K562 (cell line): ENCODE data around the gene MAMDC4. TPM values are rescaled to one million over a fixed set of nuclear protein-coding genes. Genes with fewer than 3 reads are reported as not detected.
A peak's percentile ranks its signal among the peaks of the same experiment; 100 is the strongest.

Source experiments
- ATF7 ChIP-seq: fragments of 450-650 bp; IDR thresholded peaks from 2 replicates; pipeline ENCODE4 v1.7.1; 2014; ENCODE audit warnings: mild to moderate bottlenecking, moderate library complexity
- BCL6 ChIP-seq: fragments of 250-450 bp; sonication (Bioruptor Pico); IDR thresholded peaks from 2 replicates; pipeline ENCODE4 v1.4.0; 2020
- BDP1 ChIP-seq: IDR thresholded peaks from 3 replicates; pipeline ENCODE4 v1.6.1; 2011; ENCODE audit not compliant: insufficient read length, insufficient read depth
- CTCF ChIP-seq, 3 experiments: IDR thresholded peaks in 2 of 3; conservative IDR thresholded peaks in 1 of 3; 2 replicates each; pipeline ENCODE4 v1.5.1; 2011 to 2012; ENCODE audit warnings: low read length in 3 of 3, mild to moderate bottlenecking in 3 of 3, control low read depth in 2 of 3, improper control_type of control experiment in 1 of 3, inconsistent platforms in 1 of 3, low read depth in 1 of 3, mixed read lengths in 1 of 3, moderate library complexity in 1 of 3; ENCODE audit not compliant: insufficient read depth in 2 of 3
- HEY1 ChIP-seq: fragments of 250-450 bp; sonication (Bioruptor Pico); IDR thresholded peaks from 2 replicates; pipeline ENCODE4 v1.5.0; 2020; ENCODE audit warnings: mild to moderate bottlenecking, moderate library complexity, borderline replicate concordance
- HMGN3 ChIP-seq: IDR thresholded peaks from 2 replicates; pipeline ENCODE4 v1.6.1; 2011; ENCODE audit warnings: borderline replicate concordance, low read depth, mild to moderate bottlenecking, mixed read lengths, low read length; ENCODE audit not compliant: insufficient read length; ENCODE audit errors: extremely low read depth
- L3MBTL2 ChIP-seq: fragments of 450-650 bp; IDR thresholded peaks from 2 replicates; pipeline ENCODE4 v1.6.1; 2016; ENCODE audit warnings: mild to moderate bottlenecking, moderate library complexity
- MCM5 ChIP-seq: fragments of 450-650 bp; IDR thresholded peaks from 2 replicates; pipeline ENCODE4 v1.6.1; 2016; ENCODE audit warnings: low read depth
- NCOA4 ChIP-seq: fragments of 450-650 bp; IDR thresholded peaks from 2 replicates; pipeline ENCODE4 v1.6.1; 2018; ENCODE audit warnings: mild to moderate bottlenecking; ENCODE audit not compliant: partially characterized antibody
- POLR2G ChIP-seq: fragments of 200-400 bp; formaldehyde crosslinking; IDR thresholded peaks from 2 replicates; pipeline ENCODE4 v1.6.1; 2017; ENCODE audit warnings: low read depth, mild to moderate bottlenecking, antibody characterized with exemption, low read length, moderate library complexity
- PTBP1 ChIP-seq: fragments of 200-400 bp; formaldehyde crosslinking; IDR thresholded peaks from 2 replicates; pipeline ENCODE4 v1.6.1; 2017; ENCODE audit warnings: low read depth, low read length
- RB1 ChIP-seq: fragments of 450-650 bp; IDR thresholded peaks from 2 replicates; pipeline ENCODE4 v1.6.1; 2017; ENCODE audit warnings: low read depth, mild to moderate bottlenecking
- RBBP5 ChIP-seq: fragments of 200-600 bp; sonication (generic); IDR thresholded peaks from 2 replicates; pipeline ENCODE4 v1.6.1; 2012; ENCODE audit warnings: borderline replicate concordance, mild to moderate bottlenecking, low read length, control low read depth, inconsistent platforms; ENCODE audit not compliant: insufficient read depth, poor library complexity, severe bottlenecking
- RCOR1 ChIP-seq, 2 experiments: IDR thresholded peaks; 2 replicates each; pipeline ENCODE4 v1.6.1; 2012; ENCODE audit warnings: low read depth in 2 of 2, low read length in 2 of 2, borderline replicate concordance in 1 of 2, improper control_type of control experiment in 1 of 2
- RFX5 ChIP-seq: IDR thresholded peaks from 2 replicates; pipeline ENCODE4 v1.6.1; 2011; ENCODE audit warnings: low read depth, mild to moderate bottlenecking, improper control_type of control experiment, low read length
- SAP30 ChIP-seq: fragments of 200-600 bp; sonication (generic); IDR thresholded peaks from 2 replicates; pipeline ENCODE4 v1.6.1; 2012; ENCODE audit warnings: borderline replicate concordance, low read depth, mild to moderate bottlenecking, moderate library complexity, low read length, control low read depth, inconsistent platforms; ENCODE audit not compliant: insufficient read depth, poor library complexity, severe bottlenecking
- VEZF1 ChIP-seq: fragments of 200-800 bp; sonication (Bioruptor generic); IDR thresholded peaks from 2 replicates; pipeline ENCODE4 v1.6.1; 2017; ENCODE audit warnings: missing genetic modification characterization, missing compliant biosample characterization
- ZNF639 ChIP-seq, 2 experiments: fragments of 200-800 bp in 1 of 2; sonication (Bioruptor generic) in 1 of 2; sonication (generic) in 1 of 2; formaldehyde crosslinking in 1 of 2; IDR thresholded peaks in 1 of 2; conservative IDR thresholded peaks in 1 of 2; 2 replicates each; pipeline versions ENCODE4 v1.5.0 to v1.6.1; 2016 to 2020; ENCODE audit warnings: missing compliant biosample characterization in 1 of 2, missing genetic modification characterization in 1 of 2, missing genetic modification reagents in 1 of 2
- ZNF75A ChIP-seq: fragments of 450-650 bp; formaldehyde crosslinking; IDR thresholded peaks from 2 replicates; pipeline ENCODE4 v1.4.0; 2020; ENCODE audit warnings: mild to moderate bottlenecking
- polyA plus RNA-seq, 8 experiments: library from polyadenylated mRNA; depleted of rRNA in 4 of 8; stranded (reverse) in 5 of 8; unstranded in 3 of 8; fragments of >200 nt; fragmentation: Nextera tagmentation in 2 of 8; fragmentation: Illumina TruSeq in 1 of 8; extraction: Ambion mirVana in 2 of 8; extraction: Trizol in 1 of 8; gene quantifications; 2 replicates each; pipeline versions ENCODE4 v1.2.1 to v1.2.3, GENCODE V29; 2011 to 2014; ENCODE audit warnings: inconsistent platforms in 1 of 8, missing spikeins in 1 of 8
- total RNA-seq, 7 experiments: library from RNA; depleted of rRNA in 6 of 7; stranded (reverse); fragments of >200 nt in 6 of 7; fragmentation: Illumina TruSeq in 2 of 7; extraction: Trizol in 2 of 7; gene quantifications; 2 replicates each; pipeline versions ENCODE4 v1.2.1 to v1.2.3, GENCODE V29; 2011 to 2021; ENCODE audit warnings: low replicate concordance in 1 of 7
- TF ChIP-seq, protein P1 (sequence below), 2 experiments: IDR thresholded peaks; 2 replicates each; pipeline ENCODE4 v1.6.1; 2011; ENCODE audit warnings: borderline replicate concordance in 1 of 2, control low read depth in 1 of 2, low read depth in 1 of 2, low read length in 1 of 2, mild to moderate bottlenecking in 1 of 2, mixed read lengths in 1 of 2, moderate library complexity in 1 of 2; ENCODE audit not compliant: insufficient read depth in 1 of 2, insufficient read length in 1 of 2, poor library complexity in 1 of 2, severe bottlenecking in 1 of 2; ENCODE audit errors: extremely low read depth in 1 of 2

The MAMDC4 gene
- total and polyA plus RNA-seq, 9 of the 15 experiments (the other 6 are each of a cell fraction or from before 2014, with no cell fraction given): 0.03 to 10.8 (median 1.5) TPM

DNA sequence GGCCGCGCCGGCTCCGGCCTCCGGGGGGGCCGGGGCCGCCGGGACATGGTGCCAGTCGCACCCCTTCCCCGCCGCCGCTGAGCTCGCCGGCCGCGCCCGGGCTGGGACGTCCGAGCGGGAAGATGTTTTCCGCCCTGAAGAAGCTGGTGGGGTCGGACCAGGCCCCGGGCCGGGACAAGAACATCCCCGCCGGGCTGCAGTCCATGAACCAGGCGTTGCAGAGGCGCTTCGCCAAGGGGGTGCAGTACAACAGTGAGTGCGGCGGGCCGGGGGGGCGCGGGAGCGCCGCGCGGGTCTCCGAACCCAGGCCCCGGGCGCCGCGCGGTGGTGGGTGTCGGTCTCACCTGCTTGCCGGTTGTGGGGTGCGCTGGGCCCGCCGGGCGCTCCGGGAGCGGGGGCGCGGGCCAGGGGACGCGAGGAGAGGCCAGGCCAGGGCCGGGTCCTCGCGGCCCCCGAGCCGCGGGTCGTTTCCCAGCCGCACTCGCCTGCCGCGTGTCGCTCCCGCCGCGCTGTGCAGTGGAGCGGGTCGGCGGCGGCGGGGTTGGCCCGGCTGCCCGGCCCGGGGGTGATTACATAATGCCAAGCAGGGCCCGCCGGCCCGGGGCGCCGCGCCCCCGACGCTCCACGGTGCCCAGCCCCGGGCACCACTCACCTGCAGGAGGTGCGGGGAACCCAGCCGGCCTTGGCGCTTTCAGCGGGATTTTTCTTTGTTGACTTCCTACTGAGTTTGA lies 43.9 kb upstream of the MAMDC4 start (continued):
- TF ChIP-seq NCOA4 (no peak), L3MBTL2 (peak; percentile 49), CTCF (IDR thresholded peaks at IDR 0.05 in 2 of 3, conservative IDR thresholded peaks at IDR 0.05 in 1 of 3; ENCODE audit: insufficient read depth in 2 of 3, low read depth in 1 of 3, low read length in 3 of 3) (peak in 1 of 3 experiments; percentile 60; a peak in 2 of 6 replicates), ATF7 (0 out of 2 replicates have a peak, but pooled peaks have one; percentile 4), RB1 (0 out of 2 replicates have a peak, but pooled peaks have one; percentile 12), MCM5 (no peak), RFX5 (no peak), PTBP1 (no peak), HMGN3 (peak; percentile 39), BCL6 (no peak), VEZF1 (CRISPR knock-in tag) (peak; percentile 77), RBBP5 (peak; percentile 93), POLR2G (peak; percentile 74), HEY1 (no peak), BDP1 (no peak), RCOR1 (IDR thresholded peaks at IDR 0.05; ENCODE audit: borderline replicate concordance in 1 of 2, low read depth in 2 of 2, low read length in 2 of 2) (no peak), SAP30 (peak; percentile 37), ZNF75A (no peak), ZNF639 (CRISPR knock-in tag; conservative IDR thresholded peaks at IDR 0.05 in 1 of 2, IDR thresholded peaks at IDR 0.05 in 1 of 2) (peak in 1 of 2 experiments; percentile 19; a peak in 1 of 4 replicates)
- TF ChIP-seq, protein P1, sequence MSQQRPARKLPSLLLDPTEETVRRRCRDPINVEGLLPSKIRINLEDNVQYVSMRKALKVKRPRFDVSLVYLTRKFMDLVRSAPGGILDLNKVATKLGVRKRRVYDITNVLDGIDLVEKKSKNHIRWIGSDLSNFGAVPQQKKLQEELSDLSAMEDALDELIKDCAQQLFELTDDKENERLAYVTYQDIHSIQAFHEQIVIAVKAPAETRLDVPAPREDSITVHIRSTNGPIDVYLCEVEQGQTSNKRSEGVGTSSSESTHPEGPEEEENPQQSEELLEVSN (IDR thresholded peaks at IDR 0.05; ENCODE audit: borderline replicate concordance in 1 of 2, extremely low read depth in 1 of 2, insufficient read depth in 1 of 2, insufficient read length in 1 of 2, low read depth in 1 of 2, low read length in 1 of 2, poor library complexity in 1 of 2, severe bottlenecking in 1 of 2): peak; percentile 18 to 89
